Activated CD4-positive, CD25-positive, alpha-beta regulatory T cell treated with anti-CD3 and anti-CD28 coated beads, Interleukin-2, amount 50 U/mL, for 24 hours (primary cell): ENCODE measurements around the gene TUT7.
"Not testable (repeated sequence)": the region's sequence is repeated elsewhere in the genome, so short reads cannot be mapped to it uniquely, and the experiment has no call there.

Experiments
- ATAC-seq, 2 donors: fragments of 150-1000 bp; cut with Tn5 transposase; one replicate each; pipeline ENCODE4 v1.10.0; 2021; ENCODE audit warnings: mild to moderate bottlenecking in 1 of 2, moderate library complexity in 1 of 2

TUT7 gene, protein sequence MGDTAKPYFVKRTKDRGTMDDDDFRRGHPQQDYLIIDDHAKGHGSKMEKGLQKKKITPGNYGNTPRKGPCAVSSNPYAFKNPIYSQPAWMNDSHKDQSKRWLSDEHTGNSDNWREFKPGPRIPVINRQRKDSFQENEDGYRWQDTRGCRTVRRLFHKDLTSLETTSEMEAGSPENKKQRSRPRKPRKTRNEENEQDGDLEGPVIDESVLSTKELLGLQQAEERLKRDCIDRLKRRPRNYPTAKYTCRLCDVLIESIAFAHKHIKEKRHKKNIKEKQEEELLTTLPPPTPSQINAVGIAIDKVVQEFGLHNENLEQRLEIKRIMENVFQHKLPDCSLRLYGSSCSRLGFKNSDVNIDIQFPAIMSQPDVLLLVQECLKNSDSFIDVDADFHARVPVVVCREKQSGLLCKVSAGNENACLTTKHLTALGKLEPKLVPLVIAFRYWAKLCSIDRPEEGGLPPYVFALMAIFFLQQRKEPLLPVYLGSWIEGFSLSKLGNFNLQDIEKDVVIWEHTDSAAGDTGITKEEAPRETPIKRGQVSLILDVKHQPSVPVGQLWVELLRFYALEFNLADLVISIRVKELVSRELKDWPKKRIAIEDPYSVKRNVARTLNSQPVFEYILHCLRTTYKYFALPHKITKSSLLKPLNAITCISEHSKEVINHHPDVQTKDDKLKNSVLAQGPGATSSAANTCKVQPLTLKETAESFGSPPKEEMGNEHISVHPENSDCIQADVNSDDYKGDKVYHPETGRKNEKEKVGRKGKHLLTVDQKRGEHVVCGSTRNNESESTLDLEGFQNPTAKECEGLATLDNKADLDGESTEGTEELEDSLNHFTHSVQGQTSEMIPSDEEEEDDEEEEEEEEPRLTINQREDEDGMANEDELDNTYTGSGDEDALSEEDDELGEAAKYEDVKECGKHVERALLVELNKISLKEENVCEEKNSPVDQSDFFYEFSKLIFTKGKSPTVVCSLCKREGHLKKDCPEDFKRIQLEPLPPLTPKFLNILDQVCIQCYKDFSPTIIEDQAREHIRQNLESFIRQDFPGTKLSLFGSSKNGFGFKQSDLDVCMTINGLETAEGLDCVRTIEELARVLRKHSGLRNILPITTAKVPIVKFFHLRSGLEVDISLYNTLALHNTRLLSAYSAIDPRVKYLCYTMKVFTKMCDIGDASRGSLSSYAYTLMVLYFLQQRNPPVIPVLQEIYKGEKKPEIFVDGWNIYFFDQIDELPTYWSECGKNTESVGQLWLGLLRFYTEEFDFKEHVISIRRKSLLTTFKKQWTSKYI (N-terminal part only)

DNA sequence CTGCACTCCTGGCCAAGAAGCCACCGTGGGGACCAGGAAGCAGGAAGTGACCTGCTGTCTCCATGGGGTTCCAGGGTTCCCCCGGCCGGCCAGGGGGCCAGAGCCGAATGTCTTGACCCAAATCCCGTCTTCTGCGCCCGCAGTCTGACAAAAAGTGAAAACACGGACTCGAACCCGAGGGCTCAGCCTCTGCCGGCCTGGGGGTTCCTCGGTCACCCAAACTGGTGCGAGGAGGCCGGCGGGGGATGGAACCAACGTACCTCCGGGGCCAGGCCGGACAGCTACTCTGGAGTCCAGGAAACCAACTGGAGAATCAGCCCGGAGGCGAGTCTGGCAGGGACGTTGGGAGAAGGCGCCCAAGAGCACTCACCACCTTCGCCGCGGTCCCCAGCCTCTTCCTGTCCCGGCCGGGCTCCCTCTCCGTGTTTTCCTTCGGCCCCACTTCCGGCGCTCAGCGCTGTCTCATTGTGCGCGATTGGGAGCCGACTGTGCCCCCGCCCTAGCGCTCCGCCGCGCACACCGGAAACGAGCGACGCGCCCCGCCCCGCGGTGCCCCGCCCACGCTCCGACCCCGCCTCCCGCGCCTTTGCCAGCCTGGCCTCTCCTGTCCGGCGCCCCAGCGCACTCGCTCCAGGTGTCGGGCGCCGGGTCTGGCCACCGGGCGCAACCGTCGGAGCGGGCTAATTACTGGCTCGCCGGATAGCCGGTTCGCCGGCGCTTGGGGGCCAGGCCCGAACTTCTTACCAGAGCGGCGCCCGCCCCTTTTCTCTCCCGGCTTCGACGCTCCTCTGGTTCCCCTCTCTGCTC lies at the start of gene TUT7:
Gene TUT7 (minus strand): TSS at position 400 of the 807 bp plus-strand sequence. CDS start 1,211 bp downstream, outside the sequence.
- peak; percentile 93 to 94 for ATAC-seq

GRCh38 chr9:86402591-86402990 lies 48.4 kb upstream of the TUT7 start:
- ATAC-seq = no peak

DNA sequence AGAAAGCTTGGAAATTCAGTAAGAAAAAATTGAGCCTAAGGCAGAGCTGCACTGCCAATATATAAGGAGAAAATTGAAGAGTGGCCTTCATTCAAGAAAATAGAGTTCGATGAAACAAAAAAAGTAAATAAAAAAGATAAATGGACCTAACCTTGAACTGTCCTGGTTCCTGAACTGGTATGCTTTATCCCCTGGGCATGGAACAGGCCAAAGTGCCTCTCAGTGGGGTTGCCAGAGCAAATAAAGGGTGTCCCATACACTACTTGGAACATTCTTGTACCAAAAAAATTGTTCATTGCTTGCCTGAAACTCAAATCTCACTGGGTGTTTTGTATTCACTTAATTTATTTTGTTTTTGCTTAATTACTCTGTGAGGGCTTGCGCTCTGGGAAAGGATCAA lies 42.2 kb upstream of the TUT7 start:
- ATAC-seq = no peak

- not testable (repeated sequence) for ATAC-seq
These were observed 36.0 kb upstream of the TUT7 start for GRCh38 chr9:86390184-86390583.

- no peak for ATAC-seq
These were observed 35.4 kb upstream of the TUT7 start for GRCh38 chr9:86389628-86390027.

DNA sequence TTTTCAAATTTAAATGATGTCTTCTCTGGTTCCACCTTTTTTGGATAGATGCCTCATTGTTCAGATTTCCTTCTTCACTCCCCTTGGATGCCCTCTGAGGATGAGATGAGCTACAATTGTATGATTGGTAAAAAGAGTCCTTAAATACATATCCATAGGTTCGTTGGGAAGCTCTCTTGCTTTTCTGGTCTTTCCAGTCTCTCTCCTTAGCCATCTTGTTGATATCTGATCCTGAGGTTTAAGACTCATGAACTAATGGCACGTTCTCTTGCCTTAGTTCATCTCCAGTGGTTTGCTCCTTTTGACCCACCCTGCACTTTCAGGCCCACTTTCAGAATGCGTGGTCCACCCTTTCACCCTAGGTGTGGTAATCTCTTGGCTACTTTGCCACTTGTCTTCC lies 33.2 kb upstream of the TUT7 start:
- ATAC-seq = no peak

GRCh38 chr9:86383000-86383399 lies 28.8 kb upstream of the TUT7 start:
- not testable (repeated sequence) for ATAC-seq

DNA sequence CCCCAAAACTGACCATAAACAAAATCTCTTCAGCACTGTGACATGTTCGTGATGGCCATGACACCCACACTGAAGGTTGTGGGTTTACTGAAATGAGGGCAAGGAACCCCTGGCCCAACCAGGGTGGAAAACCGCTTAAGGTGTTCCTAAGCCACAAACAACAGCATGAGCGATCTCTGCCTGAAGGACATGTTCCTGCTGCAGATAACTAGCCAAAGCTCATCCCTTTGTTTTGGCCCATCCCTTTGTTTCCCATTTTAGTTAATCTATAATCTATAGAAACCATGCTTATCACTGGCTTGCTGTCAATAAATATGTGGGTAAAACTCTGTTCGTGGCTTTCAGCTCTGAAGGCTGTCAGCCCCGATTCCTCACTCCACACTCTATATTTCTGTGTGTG lies 21.8 kb upstream of the TUT7 start:
- ATAC-seq = no peak

- no peak for ATAC-seq
These were observed 15.6 kb upstream of the TUT7 start for GRCh38 chr9:86369810-86370209.

DNA sequence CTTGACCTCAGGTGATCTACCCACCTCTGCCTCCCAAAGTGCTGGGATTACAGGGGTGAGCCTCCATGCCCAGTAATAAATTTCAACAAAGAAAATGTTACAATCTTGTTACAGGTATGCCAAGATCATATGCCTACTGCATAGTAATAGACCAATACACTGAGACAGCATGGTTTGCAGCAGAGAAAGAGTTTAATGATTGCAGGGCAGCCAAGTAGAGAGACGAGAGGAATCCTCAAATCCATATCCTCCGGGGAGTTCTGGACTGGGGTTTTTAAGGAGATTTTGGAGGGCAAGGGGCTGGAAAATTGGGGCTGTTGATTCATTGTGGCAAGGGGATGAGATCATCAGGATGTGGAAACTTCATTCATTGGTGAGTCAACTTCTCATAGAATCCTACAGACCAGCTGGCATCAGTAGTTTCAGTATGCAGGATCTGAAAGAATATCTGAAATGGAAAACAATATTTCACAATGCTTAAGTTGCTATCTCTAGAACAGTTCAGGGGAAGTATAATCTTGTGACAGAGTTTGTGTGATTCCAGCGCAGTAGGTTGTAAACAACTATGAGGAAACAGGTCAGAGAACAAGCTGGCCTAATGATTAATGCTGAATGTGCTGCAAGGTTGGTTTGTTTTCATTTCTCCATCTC lies 14.8 kb upstream of the TUT7 start:
- ATAC-seq = no peak

DNA sequence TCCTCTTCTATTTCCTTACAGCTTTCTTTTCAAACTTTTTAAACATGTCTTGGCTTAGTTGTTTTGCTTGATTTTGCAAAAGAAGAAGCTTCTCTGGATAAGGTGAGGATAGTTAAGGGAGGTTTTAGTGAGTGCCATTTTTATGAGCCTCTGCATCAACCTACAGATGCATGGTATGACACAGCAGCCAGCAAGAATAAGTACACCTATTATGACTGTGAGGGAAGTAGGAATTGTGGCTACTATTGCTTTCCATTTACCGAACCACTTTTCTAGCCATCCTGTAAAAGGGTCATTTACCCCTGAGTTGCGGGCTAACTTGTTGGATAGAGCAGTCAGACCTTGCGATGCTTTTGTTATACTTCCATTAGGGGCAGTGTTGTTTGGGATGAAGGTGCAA lies 7.0 kb upstream of the TUT7 start:
- no peak for ATAC-seq

GRCh38 chr9:86359151-86359879 lies 5.1 kb upstream of the TUT7 start:
- no peak for ATAC-seq

DNA sequence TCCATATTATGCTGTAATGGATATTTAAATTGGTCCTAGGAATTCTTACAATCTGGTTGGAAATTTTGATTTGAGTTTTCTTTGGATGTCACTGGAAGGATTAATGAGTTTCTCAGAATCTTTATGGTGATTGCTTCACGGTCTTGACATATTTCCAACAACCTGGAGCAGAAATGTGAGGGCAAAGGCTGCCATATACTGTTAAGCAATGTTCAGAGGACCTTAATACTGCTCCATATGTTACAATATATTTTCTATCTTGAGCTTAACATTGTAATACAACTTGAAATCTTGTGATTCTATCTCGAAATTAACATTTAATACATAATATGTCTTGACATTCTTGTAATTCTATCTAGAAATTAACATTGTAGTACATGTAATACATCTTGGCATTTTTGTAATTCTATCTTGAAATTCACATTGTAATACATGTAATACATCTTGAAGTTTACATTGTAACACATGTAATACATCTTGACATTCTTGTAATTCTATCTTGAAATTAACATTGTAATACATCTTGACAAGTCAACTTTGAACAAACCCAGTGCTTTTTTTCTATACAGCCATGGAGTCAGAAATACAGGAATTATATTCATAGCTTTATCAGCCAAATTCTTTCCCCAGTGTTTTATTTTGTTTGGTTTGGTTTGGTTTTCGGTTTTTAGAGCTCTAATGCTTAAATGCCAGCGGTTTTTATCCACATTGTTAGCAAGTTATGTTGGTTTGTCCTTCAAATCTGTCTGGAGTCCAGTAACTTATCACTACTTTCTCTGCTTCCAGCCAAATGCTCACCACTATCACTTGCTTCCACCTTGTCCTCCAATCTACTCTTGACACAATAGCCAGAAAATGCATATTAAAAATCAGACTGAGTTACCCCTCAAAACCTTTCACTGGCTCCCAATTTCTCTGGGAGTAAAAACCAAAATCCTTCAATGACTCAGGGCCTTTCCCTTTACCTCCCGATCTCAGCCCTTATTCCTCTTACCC lies 3.0 kb upstream of the TUT7 start:
- ATAC-seq = no peak

- ATAC-seq = no peak
These were observed 1.6 kb upstream of the TUT7 start for GRCh38 chr9:86355814-86356213.

- peak in 1 of 2 donors; percentile 10 for ATAC-seq
These were observed 654 bp upstream of the TUT7 start for GRCh38 chr9:86354818-86355309.

DNA sequence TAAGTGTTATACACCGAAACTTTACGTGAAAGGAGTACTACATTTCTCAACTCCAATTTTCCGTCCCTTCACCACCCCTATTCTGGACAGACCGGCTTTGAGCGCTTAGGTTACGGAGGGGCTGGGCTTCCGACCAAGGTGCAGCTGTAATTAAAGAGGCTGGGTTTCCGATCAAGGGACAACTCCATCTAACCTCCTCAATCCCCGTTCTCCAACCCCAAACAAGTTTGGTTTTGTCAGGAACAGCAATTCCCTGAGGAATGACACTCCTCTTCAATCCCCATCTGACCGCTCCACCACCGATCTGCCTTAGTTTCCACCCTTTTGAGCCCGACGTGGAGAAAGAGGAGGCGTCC lies 577 bp downstream of the TUT7 start:
- no peak for ATAC-seq

GRCh38 chr9:86352440-86353077 lies 1.7 kb downstream of the TUT7 start:
- ATAC-seq = peak; percentile 27 to 39

DNA sequence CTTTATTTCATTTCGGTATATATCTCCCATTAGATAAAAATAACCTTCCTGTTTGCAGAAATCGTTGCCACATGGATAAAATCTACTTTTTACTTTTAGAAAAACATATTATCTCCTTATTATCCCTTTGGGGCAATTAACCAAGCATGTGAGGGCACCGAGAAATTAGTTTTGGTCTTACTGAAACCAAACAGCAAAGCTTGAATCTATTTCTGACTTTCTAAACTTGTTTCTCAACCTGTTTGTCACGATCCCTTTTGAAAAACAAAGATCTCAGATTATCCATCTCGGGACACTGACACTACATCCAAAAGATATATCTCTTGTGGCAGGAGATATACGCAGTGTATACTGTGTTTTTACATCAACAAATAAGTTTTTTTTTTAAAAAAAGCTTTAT lies 2.3 kb downstream of the TUT7 start:
- ATAC-seq = no peak
